ENCODE data around the gene SGCG.
"Not testable (repeated sequence)": the region's sequence is repeated elsewhere in the genome, so short reads cannot be mapped to it uniquely, and the experiment has no call there.

SGCG gene

GRCh38 chr13:23180711-23181110 is at the start of gene SGCG:
Gene SGCG, plus strand, starts transcription at chr13:23180979. Its CDS starts 22,716 bp downstream, at chr13:23203695.
- Histone ChIP-seq H3K9me3 (ENCODE audit: control insufficient read depth in 1 of 2, low read length in 2 of 2) (no peaks in the 10 kb centered on the region), H3K27me3 (ENCODE audit: control insufficient read depth in 1 of 2, insufficient read depth in 2 of 2, low read length in 2 of 2) (no peaks in the 10 kb centered on the region), H3K9ac (ENCODE audit: low read depth in 1 of 2, low read length in 2 of 2) (no peak within 1 kb of the TSS), H3K4me3 (ENCODE audit: low read depth in 1 of 2, low read length in 2 of 2) (no peak within 1 kb of the TSS), H3K27ac (ENCODE audit: low read depth, low read length) (no peak within 1 kb of the TSS), H3K36me3 (ENCODE audit: control insufficient read depth in 1 of 2, insufficient read depth in 2 of 2, low read length in 2 of 2) (no peaks in the 10 kb centered on the region), H3K4me1 (ENCODE audit: control insufficient read depth in 1 of 2, insufficient read depth in 2 of 2, low read length in 2 of 2) (no peaks in the 10 kb centered on the region)

GRCh38 chr13:23134542-23134941 is 46.2 kb upstream of the SGCG start:
- H3K9ac ChIP-seq (ENCODE audit: low read depth in 1 of 2, low read length in 2 of 2), result no peak overlapping the region
- H3K9me3 ChIP-seq (ENCODE audit: control insufficient read depth in 1 of 2, low read length in 2 of 2), result no peaks in the 10 kb centered on the region
- H3K4me3 ChIP-seq (ENCODE audit: low read depth in 1 of 2, low read length in 2 of 2), result no peak overlapping the region
- no peaks in the 10 kb centered on the region for H3K27me3 ChIP-seq (ENCODE audit: control insufficient read depth in 1 of 2, insufficient read depth in 2 of 2, low read length in 2 of 2)
- no peak overlapping the region for H3K27ac ChIP-seq (ENCODE audit: low read depth, low read length)
- no peaks in the 10 kb centered on the region for H3K36me3 ChIP-seq (ENCODE audit: control insufficient read depth in 1 of 2, insufficient read depth in 2 of 2, low read length in 2 of 2)
- H3K4me1 ChIP-seq (ENCODE audit: control insufficient read depth in 1 of 2, insufficient read depth in 2 of 2, low read length in 2 of 2), result no peaks in the 10 kb centered on the region

- H3K4me1 ChIP-seq (ENCODE audit: control insufficient read depth in 1 of 2, insufficient read depth in 2 of 2, low read length in 2 of 2), result no peaks in the 10 kb centered on the region
- H3K9me3 ChIP-seq (ENCODE audit: control insufficient read depth in 1 of 2, low read length in 2 of 2), result peaks cover 0 to 2% of the 10 kb centered on the region in 2 donors
- H3K36me3 ChIP-seq (ENCODE audit: control insufficient read depth in 1 of 2, insufficient read depth in 2 of 2, low read length in 2 of 2), result no peaks in the 10 kb centered on the region
- H3K27ac ChIP-seq (ENCODE audit: low read depth, low read length), result no peak overlapping the region
- H3K27me3 ChIP-seq (ENCODE audit: control insufficient read depth in 1 of 2, insufficient read depth in 2 of 2, low read length in 2 of 2), result no peaks in the 10 kb centered on the region
- H3K4me3 ChIP-seq (ENCODE audit: low read depth in 1 of 2, low read length in 2 of 2), result no peak overlapping the region
- H3K9ac ChIP-seq (ENCODE audit: low read depth in 1 of 2, low read length in 2 of 2), result no peak overlapping the region
These were observed 40.3 kb upstream of the SGCG start for GRCh38 chr13:23140492-23140891.

- no peak overlapping the region for H3K27ac ChIP-seq (ENCODE audit: low read depth, low read length)
- peaks cover 0 to 2% of the 10 kb centered on the region in 2 donors for H3K9me3 ChIP-seq (ENCODE audit: control insufficient read depth in 1 of 2, low read length in 2 of 2)
- H3K4me1 ChIP-seq (ENCODE audit: control insufficient read depth in 1 of 2, insufficient read depth in 2 of 2, low read length in 2 of 2), result no peaks in the 10 kb centered on the region
- H3K27me3 ChIP-seq (ENCODE audit: control insufficient read depth in 1 of 2, insufficient read depth in 2 of 2, low read length in 2 of 2), result no peaks in the 10 kb centered on the region
- H3K36me3 ChIP-seq (ENCODE audit: control insufficient read depth in 1 of 2, insufficient read depth in 2 of 2, low read length in 2 of 2), result no peaks in the 10 kb centered on the region
- H3K9ac ChIP-seq (ENCODE audit: low read depth in 1 of 2, low read length in 2 of 2), result no peak overlapping the region
- no peak overlapping the region for H3K4me3 ChIP-seq (ENCODE audit: low read depth in 1 of 2, low read length in 2 of 2)
These were observed 38.8 kb upstream of the SGCG start for GRCh38 chr13:23141964-23142363.

- H3K36me3 ChIP-seq (ENCODE audit: control insufficient read depth in 1 of 2, insufficient read depth in 2 of 2, low read length in 2 of 2); H3K4me3 ChIP-seq (ENCODE audit: low read depth in 1 of 2, low read length in 2 of 2); H3K9me3 ChIP-seq (ENCODE audit: control insufficient read depth in 1 of 2, low read length in 2 of 2); H3K27ac ChIP-seq (ENCODE audit: low read depth, low read length); H3K27me3 ChIP-seq (ENCODE audit: control insufficient read depth in 1 of 2, insufficient read depth in 2 of 2, low read length in 2 of 2); H3K4me1 ChIP-seq (ENCODE audit: control insufficient read depth in 1 of 2, insufficient read depth in 2 of 2, low read length in 2 of 2); H3K9ac ChIP-seq (ENCODE audit: low read depth in 1 of 2, low read length in 2 of 2): not testable (repeated sequence)
These were observed 38.2 kb upstream of the SGCG start for GRCh38 chr13:23142607-23143006.

- Histone ChIP-seq H3K9ac (ENCODE audit: low read depth in 1 of 2, low read length in 2 of 2) (no peak overlapping the region), H3K9me3 (ENCODE audit: control insufficient read depth in 1 of 2, low read length in 2 of 2) (peaks cover 0 to 2% of the 10 kb centered on the region in 2 donors), H3K27ac (ENCODE audit: low read depth, low read length) (no peak overlapping the region), H3K4me1 (ENCODE audit: control insufficient read depth in 1 of 2, insufficient read depth in 2 of 2, low read length in 2 of 2) (no peaks in the 10 kb centered on the region), H3K36me3 (ENCODE audit: control insufficient read depth in 1 of 2, insufficient read depth in 2 of 2, low read length in 2 of 2) (no peaks in the 10 kb centered on the region), H3K27me3 (ENCODE audit: control insufficient read depth in 1 of 2, insufficient read depth in 2 of 2, low read length in 2 of 2) (no peaks in the 10 kb centered on the region), H3K4me3 (ENCODE audit: low read depth in 1 of 2, low read length in 2 of 2) (no peak overlapping the region)
These were observed 36.3 kb upstream of the SGCG start for GRCh38 chr13:23144431-23144830.

- no peak overlapping the region for H3K9ac ChIP-seq (ENCODE audit: low read depth in 1 of 2, low read length in 2 of 2)
- peaks cover 0 to 2% of the 10 kb centered on the region in 2 donors for H3K9me3 ChIP-seq (ENCODE audit: control insufficient read depth in 1 of 2, low read length in 2 of 2)
- H3K4me3 ChIP-seq (ENCODE audit: low read depth in 1 of 2, low read length in 2 of 2), result no peak overlapping the region
- no peak overlapping the region for H3K27ac ChIP-seq (ENCODE audit: low read depth, low read length)
- no peaks in the 10 kb centered on the region for H3K4me1 ChIP-seq (ENCODE audit: control insufficient read depth in 1 of 2, insufficient read depth in 2 of 2, low read length in 2 of 2)
- no peaks in the 10 kb centered on the region for H3K27me3 ChIP-seq (ENCODE audit: control insufficient read depth in 1 of 2, insufficient read depth in 2 of 2, low read length in 2 of 2)
- H3K36me3 ChIP-seq (ENCODE audit: control insufficient read depth in 1 of 2, insufficient read depth in 2 of 2, low read length in 2 of 2), result no peaks in the 10 kb centered on the region
These were observed 34.8 kb upstream of the SGCG start for GRCh38 chr13:23146006-23146405.

- Histone ChIP-seq H3K9me3 (ENCODE audit: control insufficient read depth in 1 of 2, low read length in 2 of 2) (no peaks in the 10 kb centered on the region), H3K27ac (ENCODE audit: low read depth, low read length) (no peak overlapping the region), H3K4me3 (ENCODE audit: low read depth in 1 of 2, low read length in 2 of 2) (no peak overlapping the region), H3K36me3 (ENCODE audit: control insufficient read depth in 1 of 2, insufficient read depth in 2 of 2, low read length in 2 of 2) (no peaks in the 10 kb centered on the region), H3K27me3 (ENCODE audit: control insufficient read depth in 1 of 2, insufficient read depth in 2 of 2, low read length in 2 of 2) (no peaks in the 10 kb centered on the region), H3K4me1 (ENCODE audit: control insufficient read depth in 1 of 2, insufficient read depth in 2 of 2, low read length in 2 of 2) (no peaks in the 10 kb centered on the region), H3K9ac (ENCODE audit: low read depth in 1 of 2, low read length in 2 of 2) (no peak overlapping the region)
These were observed 33.8 kb upstream of the SGCG start for GRCh38 chr13:23146811-23147625.

GRCh38 chr13:23147827-23148226 is 33.0 kb upstream of the SGCG start:
- Histone ChIP-seq H3K9me3 (ENCODE audit: control insufficient read depth in 1 of 2, low read length in 2 of 2) (no peaks in the 10 kb centered on the region), H3K9ac (ENCODE audit: low read depth in 1 of 2, low read length in 2 of 2) (no peak overlapping the region), H3K4me3 (ENCODE audit: low read depth in 1 of 2, low read length in 2 of 2) (no peak overlapping the region), H3K27me3 (ENCODE audit: control insufficient read depth in 1 of 2, insufficient read depth in 2 of 2, low read length in 2 of 2) (no peaks in the 10 kb centered on the region), H3K4me1 (ENCODE audit: control insufficient read depth in 1 of 2, insufficient read depth in 2 of 2, low read length in 2 of 2) (no peaks in the 10 kb centered on the region), H3K27ac (ENCODE audit: low read depth, low read length) (no peak overlapping the region), H3K36me3 (ENCODE audit: control insufficient read depth in 1 of 2, insufficient read depth in 2 of 2, low read length in 2 of 2) (no peaks in the 10 kb centered on the region)

GRCh38 chr13:23157781-23158180 is 23.0 kb upstream of the SGCG start:
- H3K9me3 ChIP-seq (ENCODE audit: control insufficient read depth in 1 of 2, low read length in 2 of 2), result no peaks in the 10 kb centered on the region
- H3K4me1 ChIP-seq (ENCODE audit: control insufficient read depth in 1 of 2, insufficient read depth in 2 of 2, low read length in 2 of 2), result no peaks in the 10 kb centered on the region
- peaks cover 3 to 7% of the 10 kb centered on the region in 2 donors for H3K27me3 ChIP-seq (ENCODE audit: control insufficient read depth in 1 of 2, insufficient read depth in 2 of 2, low read length in 2 of 2)
- no peak overlapping the region for H3K27ac ChIP-seq (ENCODE audit: low read depth, low read length)
- no peak overlapping the region for H3K4me3 ChIP-seq (ENCODE audit: low read depth in 1 of 2, low read length in 2 of 2)
- H3K9ac ChIP-seq (ENCODE audit: low read depth in 1 of 2, low read length in 2 of 2), result no peak overlapping the region
- H3K36me3 ChIP-seq (ENCODE audit: control insufficient read depth in 1 of 2, insufficient read depth in 2 of 2, low read length in 2 of 2), result no peaks in the 10 kb centered on the region
